ENCODE measurements around the gene IRF7.
"Not testable (repeated sequence)": the region's sequence is repeated elsewhere in the genome, so short reads cannot be mapped to it uniquely, and the experiment has no call there.

The IRF7 gene

DNA sequence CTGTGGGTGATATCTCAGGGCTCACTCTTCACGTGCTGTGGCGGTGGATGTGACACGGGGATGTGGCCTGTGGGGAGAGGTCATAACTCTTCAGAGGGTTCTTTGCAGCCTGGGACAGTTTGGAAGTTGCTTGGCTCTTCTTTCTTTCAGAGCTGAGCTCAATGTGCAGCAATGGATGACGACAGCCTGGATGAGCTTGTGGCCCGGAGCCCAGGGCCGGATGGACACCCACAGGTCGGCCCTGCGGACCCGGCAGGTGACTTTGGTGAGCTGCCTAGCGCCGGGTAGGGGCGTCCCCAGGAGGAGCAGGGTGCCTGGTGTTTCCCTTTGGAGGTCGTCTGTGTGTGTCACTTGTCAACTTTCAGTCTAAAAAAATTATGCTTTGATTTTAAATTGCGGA is 34.4 kb downstream of the IRF7 start:
- DNase-seq (ENCODE audit: low spot score) = no peak

DNA sequence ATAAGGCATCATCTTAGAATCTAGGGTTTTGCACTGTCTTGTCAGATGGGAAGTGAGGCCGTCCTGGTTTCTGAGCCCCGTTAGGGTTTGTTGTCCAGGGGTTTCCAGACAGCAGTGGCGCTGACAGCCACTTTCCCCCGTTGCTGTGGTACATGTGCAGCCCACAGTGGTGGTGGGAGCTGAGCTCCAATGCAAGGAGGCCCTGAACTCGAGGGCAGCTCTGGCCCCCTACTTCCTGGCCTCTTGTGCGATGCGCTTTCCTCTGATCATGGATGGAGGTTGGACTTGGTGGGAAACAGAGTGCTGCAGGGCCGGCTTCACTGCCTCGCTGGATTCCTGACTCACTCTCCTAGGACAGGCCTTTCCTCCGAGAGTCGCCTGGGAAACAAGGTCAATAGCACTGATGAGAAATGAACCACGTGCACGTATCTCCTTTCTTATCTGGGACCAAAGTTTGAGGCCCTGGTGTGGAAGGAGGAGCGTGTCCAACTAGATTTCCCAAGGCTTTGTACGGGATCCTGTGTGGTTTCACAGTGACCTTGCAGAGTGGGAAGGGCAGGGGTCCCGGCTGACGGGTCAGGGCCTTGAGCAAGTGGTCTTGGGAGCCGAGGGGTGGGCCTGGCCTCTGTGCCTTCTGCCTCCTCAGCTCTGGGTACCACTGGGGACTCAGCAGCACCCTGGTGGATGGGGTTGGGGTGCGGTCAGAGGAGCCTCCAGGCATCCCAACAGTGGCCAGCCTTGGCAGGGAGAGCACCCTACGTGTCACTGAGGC is 35.7 kb downstream of the IRF7 start:
- no peak for DNase-seq (ENCODE audit: low spot score)

DNA sequence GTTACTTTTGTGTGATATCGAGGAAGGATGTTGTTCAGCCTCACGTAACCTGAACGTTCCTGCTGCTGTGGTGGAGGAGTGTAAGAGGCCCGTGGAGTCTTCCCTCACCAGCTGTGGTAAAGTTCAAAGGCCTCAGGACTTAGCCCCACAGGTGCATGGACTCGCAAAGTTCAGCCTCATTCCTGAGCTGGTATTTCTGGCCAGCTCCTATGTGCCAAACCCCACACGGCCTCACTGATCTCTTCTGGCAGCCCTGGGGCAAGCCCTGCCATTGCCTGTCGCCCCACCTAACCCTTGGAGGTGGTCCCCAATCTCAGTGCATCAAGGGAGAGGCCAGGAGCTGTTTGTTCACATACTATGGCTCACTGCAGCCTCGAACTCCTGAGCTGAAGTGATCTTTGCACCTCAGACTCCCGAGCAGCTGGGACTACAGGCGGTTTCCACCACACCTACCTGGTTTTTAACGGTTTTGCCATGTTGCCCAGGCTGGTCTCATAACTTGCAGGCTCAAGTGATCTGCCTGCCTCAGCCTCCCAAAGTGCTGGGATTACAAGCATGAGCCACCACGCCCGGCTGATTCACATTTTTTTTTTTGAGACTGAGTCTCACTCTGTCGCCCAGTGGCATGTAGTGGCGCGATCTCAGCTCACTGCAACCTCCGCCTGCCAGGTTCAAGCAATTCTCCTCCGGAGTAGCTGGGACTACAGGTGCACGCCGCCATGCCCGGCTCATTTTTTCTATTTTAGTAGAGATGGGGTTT is 37.3 kb downstream of the IRF7 start:
- no peak for DNase-seq (ENCODE audit: low spot score)

DNA sequence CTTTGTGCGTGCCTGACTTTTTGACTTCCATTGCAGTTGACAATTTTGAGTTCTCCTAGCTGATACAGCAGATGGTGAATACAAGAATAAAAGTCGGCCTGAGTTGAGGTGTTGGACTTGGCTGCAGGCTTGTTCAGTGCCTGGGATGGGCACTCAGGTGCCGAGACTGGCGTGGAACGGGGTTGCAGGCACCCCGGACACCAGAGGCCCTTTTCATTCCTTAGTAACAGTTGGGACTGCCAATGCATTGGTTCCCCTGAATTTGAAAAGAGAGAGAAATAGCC is 38.2 kb downstream of the IRF7 start:
- DNase-seq (ENCODE audit: low spot score) = no peak

DNA sequence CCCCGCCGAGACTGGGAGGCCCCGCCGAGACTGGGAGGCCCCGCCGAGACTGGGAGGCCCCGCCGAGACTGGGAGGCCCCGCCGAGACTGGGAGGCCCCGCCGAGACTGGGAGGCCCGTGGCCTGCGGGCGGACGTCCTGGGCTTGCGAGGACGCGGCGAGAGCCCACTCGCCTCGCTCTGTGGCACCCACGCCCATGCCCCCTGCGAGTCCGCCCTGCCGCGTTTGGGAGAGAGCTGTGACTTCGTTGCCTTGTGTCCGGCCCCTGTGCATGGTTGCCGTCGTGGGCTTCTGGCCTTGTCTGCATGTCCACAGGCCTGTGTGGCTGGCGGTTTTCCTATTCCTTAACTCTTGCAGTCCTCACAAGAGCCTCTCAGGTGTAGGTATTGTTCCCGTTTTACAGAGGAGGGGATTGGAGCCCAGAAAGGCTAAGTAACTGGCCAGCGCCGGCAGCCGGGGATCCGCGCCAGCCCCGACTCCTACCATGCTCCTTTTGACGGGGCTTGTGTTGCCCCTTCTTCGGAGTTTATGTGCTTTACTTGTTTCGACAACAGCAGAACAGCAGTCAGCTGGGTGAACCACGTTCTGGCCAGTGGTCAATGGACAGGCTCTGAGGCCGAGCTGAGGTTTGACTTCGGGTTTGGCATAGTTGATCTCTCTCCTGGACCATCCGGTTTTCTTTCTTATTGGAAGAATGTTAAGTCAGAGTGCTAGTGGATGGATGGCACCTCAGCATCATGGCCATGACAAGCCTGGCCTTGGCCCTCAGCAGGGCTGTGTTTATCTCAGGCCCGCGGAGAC is 38.7 kb downstream of the IRF7 start:
- no peak for DNase-seq (ENCODE audit: low spot score)

DNA sequence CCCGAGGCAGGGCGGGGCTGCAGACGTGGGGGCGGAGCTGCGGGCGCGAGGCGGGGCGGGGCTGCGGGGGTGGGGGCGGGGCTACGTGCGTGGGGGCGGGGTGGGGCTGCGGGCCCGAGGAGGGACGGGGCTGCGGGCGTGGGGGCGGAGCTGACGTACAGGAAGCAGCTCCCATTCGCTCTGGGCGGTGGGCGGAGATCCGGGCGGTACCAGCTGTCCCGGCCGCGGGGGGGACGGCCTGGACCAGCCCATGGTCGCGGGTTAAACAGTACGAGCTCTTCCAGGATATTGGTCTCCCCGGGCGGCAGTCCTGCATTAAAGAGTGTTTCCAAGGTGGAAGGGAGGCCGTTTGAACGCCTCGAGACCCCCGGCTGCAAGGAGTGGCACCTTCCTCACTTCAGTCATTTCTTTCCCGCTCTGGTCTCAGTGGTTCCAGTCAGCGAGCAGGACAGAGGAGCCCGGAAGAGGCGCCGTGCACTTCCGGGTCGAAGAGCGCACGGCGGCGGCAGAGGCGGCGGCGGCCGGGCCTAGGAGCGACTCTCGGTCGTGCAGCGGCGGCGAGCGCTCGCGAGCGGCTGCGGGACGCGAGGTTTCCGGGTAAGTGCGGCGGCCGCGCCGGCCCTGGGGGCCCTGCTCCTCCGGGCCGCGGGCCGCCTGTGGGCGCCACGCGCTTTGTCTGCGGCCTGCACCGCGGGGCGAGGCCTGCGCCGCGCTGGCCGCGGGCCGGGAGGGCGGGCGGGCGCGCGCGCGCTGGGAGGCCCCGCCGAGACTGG is 39.6 kb downstream of the IRF7 start, which contains the start of gene PHRF1:
Gene PHRF1, plus strand, starts transcription at position 475 of the 773 bp plus-strand sequence. CDS start 5,043 bp downstream, outside the sequence.
- DNase-seq (ENCODE audit: low spot score) = peak; percentile 96

DNA sequence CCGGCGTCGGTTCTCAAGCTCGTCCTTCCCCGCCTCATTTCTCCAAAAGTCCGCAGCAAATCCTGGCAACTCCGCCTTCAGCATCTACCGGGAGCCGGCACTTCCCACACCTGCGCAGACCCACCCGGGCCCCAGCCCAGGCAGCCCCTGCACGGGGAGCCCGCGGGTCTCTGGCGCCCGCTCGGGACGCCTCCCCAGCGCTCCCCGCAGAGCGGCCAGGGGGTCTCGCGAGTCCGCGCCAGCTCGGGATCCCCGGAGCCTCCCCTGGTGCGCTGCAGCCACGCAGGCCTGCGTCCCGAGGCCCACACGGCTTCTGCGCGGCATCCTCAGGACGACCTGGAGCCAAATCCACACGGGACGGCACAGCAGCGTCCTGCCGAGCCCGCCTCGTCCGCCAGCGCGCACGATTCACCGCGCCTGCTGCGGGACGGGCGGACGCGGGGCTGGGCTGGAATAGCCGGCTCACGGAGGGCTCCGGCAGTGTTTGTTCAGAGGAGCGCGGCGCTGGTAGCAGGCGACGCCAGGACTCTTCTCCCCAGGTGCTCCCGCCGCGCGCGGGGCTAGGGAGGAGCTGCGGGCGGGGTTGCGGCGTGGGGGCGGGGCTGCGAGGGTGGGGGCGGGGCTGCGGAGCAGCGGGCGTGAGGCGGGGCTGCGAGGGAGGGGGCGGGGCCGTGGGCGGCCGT is 40.3 kb downstream of the IRF7 start:
- DNase-seq (ENCODE audit: low spot score) = no peak

DNA sequence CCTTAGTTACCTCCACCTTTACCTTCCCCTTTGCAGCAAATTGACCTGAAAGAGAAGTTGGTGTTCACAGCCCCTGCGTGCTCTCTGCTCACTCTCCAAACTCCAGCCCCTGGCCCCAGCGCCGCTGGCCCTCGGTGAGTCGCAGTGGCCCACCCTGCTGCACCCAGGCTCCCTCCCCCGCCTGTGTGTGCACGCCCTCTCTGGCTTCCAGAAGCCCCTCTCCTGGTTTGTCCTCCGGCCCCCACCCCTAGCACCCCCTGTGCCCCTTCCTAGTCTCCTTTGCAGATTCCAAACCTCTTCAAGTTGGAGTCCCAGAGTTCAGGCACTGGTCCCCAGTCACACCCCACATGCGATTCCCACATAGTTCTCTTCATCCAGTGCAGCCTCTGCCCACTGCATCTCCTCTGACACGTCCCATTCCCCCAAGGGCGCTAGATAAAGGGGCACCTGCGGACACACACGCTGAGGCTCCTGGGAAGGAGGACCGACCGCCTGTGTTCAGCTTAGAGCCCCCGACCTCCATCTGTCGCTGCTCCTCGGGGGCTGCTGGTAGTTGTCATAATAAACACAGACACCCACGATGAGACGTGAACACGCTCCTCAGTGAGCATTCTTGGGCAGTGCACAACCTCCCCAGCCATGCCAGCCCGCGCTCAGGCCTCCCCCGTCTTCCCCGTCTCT is 41.0 kb downstream of the IRF7 start:
- no peak for DNase-seq (ENCODE audit: low spot score)

DNA sequence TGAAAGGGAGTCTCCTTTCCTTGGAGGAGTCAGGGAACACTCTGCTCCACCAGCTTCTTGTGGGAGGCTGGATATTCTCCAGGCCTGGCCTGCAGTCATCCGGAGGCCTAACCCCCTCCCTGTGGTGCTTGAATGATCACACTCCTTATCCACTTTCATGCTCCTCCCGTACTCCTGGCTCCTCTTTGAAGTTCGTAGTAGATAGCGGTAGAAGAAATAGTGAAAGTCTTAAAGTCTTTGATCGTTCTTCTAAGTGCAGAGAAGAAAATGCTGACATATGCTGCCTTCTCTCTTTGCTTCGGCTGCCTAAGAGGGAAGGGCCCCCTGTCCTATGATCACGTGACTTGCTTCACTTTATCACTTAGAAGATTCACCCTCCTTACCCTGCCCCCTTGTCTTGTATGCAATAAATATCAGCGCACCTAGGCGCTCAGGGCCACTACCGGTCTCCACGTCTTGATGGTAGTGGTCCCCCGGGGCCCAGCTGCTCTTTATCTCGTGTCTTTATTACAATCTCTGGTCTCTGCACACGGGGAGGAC is 41.6 kb downstream of the IRF7 start:
- not testable (repeated sequence) for DNase-seq (ENCODE audit: low spot score)

DNA sequence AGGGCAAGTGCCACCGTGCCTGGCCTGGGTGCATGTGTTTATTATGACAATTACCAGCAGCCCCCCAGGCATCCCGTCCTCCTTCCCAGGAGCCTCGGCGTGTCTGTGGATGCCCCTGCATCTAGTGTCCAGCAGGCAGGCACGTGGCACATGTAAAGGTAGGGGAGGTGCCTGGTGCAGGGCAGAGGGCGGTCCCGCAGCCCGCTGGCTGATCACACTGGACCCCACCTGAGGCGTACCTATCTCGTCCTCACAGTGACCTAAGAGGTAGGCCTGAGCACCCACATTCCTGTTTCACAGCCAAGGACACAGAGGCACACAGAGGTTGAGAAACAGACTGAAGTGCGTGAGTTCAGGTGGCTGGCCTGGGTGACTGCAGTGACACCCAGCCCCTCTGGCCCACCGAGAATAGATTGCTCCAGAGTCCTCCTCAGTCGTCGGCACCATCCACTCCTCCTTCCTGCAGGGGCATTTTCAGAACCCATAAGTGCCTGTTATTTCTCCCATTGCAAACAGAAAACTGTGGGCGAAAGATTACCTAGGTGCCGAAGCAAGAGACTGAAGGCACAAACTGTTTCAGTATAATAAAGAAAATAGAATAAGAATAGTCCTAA is 42.5 kb downstream of the IRF7 start:
- no peak for DNase-seq (ENCODE audit: low spot score)

DNA sequence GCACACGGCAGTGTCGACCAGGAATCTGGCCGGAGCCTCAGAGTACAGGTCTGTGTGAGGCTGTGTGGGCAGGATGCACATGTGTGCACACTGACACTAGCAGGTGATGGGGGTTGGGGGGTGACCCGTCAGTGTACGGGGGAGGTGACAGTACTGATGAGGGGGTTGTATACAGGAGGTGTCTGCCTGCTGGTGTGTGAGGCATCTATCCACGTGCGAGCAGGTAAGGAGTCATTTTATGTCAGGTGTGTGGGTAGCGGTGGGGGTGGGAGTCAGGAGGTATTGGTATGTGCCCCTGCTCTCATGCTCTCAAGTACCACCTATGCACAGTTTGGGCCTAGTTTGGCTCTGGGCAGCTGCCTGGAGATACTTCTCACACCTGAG is 44.0 kb downstream of the IRF7 start:
- no peak for DNase-seq (ENCODE audit: low spot score)

DNA sequence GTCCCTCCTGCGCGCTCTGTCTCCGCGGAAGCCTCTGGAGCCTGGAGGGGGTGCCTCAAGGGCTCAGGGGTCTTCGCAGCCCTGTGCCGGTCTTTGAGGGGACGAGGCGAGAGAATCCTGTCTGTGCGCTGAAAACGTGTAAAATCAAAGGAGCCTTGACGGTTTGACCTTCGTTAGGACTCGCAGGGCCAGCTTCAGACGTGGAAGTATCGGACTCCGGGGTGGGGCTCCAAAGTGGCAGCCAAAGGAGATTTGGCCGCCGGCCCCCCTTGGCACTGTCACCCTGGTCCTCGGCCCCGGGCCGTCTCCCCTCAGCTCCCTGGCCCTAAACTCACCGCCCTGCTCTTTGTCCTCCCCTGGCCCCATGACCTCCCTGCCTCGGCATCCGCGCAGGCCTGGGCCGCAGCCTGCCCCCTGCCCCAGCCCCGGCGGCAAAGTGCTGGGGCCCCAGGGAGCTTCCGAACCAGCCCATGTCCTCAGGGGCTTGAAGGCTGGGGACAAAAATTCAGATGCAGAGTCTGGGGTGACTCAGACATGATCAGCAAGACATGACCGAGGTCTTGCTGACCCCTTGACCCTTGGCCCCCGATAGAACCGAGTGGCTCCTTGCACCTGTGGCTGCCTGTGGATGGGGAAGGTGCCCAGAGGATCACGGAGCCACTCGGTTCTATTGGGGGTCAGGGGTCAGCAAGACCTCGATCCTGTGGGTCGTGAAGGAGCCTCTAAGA is 46.4 kb downstream of the IRF7 start:
- DNase-seq (ENCODE audit: low spot score) = no peak

DNA sequence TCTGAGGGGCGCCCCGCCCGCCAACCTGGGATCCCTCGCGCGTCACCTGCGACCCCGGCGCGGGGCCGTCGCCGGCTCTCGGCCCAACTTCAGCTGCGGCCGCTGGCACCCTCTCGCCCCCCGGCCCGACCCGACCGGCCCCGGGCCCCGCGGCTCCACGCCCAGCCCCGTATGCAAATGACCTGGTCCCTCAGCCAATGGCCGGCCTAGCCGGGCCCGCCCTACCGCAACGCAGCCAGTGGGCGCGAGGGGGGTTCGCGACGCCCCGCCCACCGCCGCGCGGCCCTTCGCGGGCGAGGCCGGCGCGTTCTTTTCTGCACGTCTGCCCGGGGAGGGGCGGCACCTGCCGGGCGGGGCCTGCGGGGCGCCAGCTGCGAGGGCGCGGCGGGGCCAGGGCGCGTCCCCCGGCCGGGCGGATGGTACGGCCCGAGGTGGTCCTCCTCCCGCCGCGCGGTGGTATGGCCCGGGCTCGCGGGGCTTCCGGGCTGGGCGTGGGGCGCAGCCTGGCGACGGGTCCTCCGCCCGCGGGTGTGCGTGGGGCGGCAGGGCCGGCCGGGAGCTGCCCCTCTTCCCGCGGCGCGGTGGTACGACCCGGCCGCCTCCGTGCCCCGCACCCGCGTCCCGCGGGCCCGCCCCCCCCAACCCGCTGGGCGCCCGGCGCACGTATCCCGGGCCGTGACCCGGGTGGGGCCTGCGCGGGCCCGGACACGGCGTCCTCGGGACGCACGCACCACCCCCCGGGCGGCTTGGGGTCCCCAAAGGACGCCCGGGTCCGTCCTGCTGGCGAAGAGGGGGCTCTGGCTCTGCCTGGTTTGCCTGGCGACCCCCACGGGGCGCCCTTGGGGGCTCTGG is 47.2 kb downstream of the IRF7 start:
- peak; percentile 94 for DNase-seq (ENCODE audit: low spot score)

DNA sequence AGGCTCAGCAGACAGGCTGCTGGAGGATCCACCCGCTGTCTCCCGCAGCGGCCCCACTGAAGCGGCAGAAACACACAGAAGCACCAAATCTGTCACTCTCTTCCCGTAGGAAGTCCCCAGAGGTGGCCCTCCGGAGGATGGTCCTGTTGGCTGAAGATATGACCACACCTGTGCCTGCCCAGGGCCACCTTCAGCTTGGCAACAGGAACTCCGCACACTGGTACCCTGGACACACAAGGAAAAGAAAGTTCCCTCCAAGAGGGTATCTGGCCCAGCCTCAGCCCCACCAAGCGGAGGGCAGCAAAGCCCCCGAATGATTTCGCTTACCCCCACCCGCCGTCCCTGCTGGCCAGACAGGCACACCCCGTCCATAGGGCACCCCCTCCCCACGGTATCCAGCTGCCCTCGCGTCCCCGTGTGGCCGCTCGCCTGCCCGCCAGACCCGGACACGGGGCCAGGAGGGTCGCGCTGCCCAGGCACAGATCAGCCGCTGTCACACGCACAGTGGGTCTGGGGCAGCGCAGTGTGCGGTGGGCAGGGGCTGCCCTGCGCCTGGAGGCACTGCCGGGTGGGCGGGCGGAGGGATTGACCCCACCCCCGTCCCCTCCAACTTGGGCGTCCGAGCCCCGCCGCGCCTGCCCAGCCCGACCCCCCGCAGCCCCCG is 48.0 kb downstream of the IRF7 start:
- no peak for DNase-seq (ENCODE audit: low spot score)

DNA sequence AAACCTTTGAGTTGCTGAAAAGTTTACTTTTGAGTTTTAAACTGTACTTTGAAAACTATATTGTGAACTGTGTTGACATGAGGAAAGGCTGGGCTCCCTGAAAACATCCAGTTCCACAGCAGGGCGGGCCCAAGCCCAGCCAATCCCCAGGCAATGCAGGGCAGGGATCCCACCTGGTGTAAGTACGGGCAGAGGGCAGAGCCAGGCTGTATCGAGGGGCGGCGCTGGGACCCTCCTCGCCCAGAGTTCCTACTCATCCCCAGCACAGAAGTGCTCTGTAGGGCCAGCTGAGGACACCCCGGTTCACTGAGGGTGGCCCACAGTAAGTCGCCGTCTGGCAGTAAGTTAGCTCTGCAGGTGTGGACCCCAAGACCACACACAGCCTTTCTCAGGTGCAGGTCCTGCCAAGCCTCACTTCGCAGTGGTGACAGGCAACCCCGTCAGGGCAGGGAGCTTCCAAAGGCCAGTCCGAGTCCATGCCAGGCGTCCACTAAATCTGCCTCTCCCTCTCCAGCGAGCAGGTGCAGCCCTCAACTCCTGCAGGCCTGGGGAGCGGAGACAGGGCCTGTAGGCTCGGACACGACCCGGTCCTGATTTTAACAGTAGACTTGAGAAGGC is 48.6 kb downstream of the IRF7 start:
- DNase-seq (ENCODE audit: low spot score) = no peak

DNA sequence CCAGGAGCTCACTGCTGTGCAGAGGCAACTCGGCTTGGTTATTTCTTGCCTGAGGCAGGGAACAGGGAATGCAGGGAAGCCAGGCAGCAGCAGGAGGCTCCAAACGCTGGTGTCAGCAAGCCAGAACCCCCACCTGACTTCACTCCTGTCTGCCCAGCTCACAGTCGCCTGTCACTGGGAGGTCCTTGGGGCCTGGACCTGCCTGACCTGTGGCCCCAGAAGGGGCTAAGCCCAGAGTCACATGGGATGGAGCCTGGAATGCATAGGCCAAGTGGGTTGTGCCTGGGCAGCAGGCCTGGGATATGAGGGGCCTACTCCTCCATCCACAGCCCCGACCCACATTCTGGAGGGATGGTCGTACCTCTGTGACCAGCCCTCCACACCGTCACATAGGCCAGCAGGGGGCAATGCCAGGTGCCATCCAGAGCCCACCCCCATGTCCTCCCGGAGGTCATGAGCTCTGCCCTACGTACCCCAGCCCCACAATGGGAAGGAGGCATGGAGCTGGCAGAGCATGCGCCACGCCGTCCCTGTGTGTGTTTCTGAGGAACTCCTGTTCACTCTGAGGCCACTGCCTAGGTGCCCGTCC is 49.7 kb downstream of the IRF7 start:
- DNase-seq (ENCODE audit: low spot score) = no peak

Data from CD4-positive, alpha-beta T cell treated with Interleukin-15 for 4 hours (primary cell).